ENCODE results near the gene ICAM2.

The ICAM2 gene

DNA sequence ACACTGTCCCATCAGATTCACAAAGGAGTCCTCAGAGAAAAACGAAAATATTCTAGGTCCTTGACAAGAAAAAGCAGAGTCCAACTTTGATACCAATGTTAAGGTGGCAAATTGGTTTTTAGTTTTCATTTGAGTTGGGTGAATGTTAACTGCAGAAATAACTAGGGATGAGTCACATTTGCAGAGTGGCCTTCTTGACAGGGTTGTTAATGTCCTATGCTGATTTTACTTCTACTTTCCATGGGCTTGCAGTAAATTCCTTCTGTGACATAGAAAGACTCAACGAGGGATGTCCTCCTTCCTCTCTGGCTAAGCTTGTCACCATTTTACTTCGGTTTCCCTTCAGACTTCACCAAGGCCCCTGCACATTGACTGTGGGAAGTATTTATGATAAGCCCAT, 47.2 kb upstream of the ICAM2 start:
- peaks cover 13% of the 10 kb centered on the region for H3K4me1 ChIP-seq (ENCODE audit: control insufficient read depth, low read length)

GRCh38 chr17:64066716-64067115, 46.3 kb upstream of the ICAM2 start:
- Histone ChIP-seq H3K4me1 (ENCODE audit: control insufficient read depth, low read length) (peaks cover 10% of the 10 kb centered on the region), H3K36me3 (ENCODE audit: control insufficient read depth, low read length) (no peaks in the 10 kb centered on the region), H3K79me2 (ENCODE audit: control insufficient read depth, low read length) (no peaks in the 10 kb centered on the region), H4K20me1 (ENCODE audit: control insufficient read depth, insufficient read depth, low read depth, low read length) (no peaks in the 10 kb centered on the region), H3K9me2 (replicated peaks; ENCODE audit: control insufficient read depth, low read length) (no peaks in the 10 kb centered on the region), H3K9me3 (ENCODE audit: control insufficient read depth, insufficient read depth, low read length) (peaks cover 6% of the 10 kb centered on the region; the same call in 1 of the 2 replicates), H3K27ac (ENCODE audit: low read depth, low read length) (no peak overlapping the region), H3K4me3 (ENCODE audit: low read length) (no peak overlapping the region), H3F3A (ENCODE audit: control insufficient read depth, insufficient read depth) (no peaks in the 10 kb centered on the region), H3K4me2 (ENCODE audit: low read length) (no peak overlapping the region), H3K27me3 (ENCODE audit: control insufficient read depth, low read length) (no peaks in the 10 kb centered on the region)
- TF ChIP-seq, protein P1, sequence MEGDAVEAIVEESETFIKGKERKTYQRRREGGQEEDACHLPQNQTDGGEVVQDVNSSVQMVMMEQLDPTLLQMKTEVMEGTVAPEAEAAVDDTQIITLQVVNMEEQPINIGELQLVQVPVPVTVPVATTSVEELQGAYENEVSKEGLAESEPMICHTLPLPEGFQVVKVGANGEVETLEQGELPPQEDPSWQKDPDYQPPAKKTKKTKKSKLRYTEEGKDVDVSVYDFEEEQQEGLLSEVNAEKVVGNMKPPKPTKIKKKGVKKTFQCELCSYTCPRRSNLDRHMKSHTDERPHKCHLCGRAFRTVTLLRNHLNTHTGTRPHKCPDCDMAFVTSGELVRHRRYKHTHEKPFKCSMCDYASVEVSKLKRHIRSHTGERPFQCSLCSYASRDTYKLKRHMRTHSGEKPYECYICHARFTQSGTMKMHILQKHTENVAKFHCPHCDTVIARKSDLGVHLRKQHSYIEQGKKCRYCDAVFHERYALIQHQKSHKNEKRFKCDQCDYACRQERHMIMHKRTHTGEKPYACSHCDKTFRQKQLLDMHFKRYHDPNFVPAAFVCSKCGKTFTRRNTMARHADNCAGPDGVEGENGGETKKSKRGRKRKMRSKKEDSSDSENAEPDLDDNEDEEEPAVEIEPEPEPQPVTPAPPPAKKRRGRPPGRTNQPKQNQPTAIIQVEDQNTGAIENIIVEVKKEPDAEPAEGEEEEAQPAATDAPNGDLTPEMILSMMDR (IDR thresholded peaks at IDR 0.05; ENCODE audit: low read depth, low read length, poor library complexity, severe bottlenecking): no peak
- no peak for TF ChIP-seq EZH2phosphoT487 (IDR thresholded peaks at IDR 0.05; ENCODE audit: borderline replicate concordance, low read length)

More for the DNA sequence above, 47.2 kb upstream of the ICAM2 start:
- H3K4me3 ChIP-seq (ENCODE audit: low read length): no peak overlapping the region
- no peak overlapping the region for H3K27ac ChIP-seq (ENCODE audit: low read depth, low read length)
- TF ChIP-seq EZH2phosphoT487 (IDR thresholded peaks at IDR 0.05; ENCODE audit: borderline replicate concordance, low read length): no peak
- TF ChIP-seq, protein P1 (IDR thresholded peaks at IDR 0.05; ENCODE audit: low read depth, low read length, poor library complexity, severe bottlenecking): no peak
- no peaks in the 10 kb centered on the region for H4K20me1 ChIP-seq (ENCODE audit: control insufficient read depth, insufficient read depth, low read depth, low read length)
- no peaks in the 10 kb centered on the region for H3K79me2 ChIP-seq (ENCODE audit: control insufficient read depth, low read length)
- peaks cover 6% of the 10 kb centered on the region; the same call in 1 of the 2 replicates for H3K9me3 ChIP-seq (ENCODE audit: control insufficient read depth, insufficient read depth, low read length)
- no peaks in the 10 kb centered on the region for H3K27me3 ChIP-seq (ENCODE audit: control insufficient read depth, low read length)
- H3F3A ChIP-seq (ENCODE audit: control insufficient read depth, insufficient read depth): no peaks in the 10 kb centered on the region
- H3K4me2 ChIP-seq (ENCODE audit: low read length): no peak overlapping the region
- no peaks in the 10 kb centered on the region for H3K9me2 ChIP-seq (replicated peaks; ENCODE audit: control insufficient read depth, low read length)
- no peaks in the 10 kb centered on the region for H3K36me3 ChIP-seq (ENCODE audit: control insufficient read depth, low read length)

DNA sequence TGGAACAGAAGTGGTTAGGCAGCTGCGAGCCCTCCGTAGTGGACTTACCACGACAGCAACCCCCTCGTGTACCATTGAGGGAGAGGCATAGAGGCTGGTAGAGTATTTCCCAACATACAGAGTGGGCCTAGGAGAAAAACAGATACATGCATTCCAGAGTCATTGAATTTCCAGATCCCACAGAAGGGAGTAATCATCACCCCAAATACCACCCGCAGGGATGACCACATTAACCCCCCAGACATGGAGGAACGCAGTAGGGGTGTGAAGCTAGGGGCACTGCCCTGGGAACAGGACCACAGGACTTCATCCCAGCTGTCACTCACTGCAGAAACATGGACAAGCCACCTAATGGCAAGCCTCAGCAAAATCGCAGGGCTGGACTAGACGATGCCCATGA, 44.7 kb upstream of the ICAM2 start:
- Histone ChIP-seq H4K20me1 (ENCODE audit: control insufficient read depth, insufficient read depth, low read depth, low read length) (no peaks in the 10 kb centered on the region), H3K4me1 (ENCODE audit: control insufficient read depth, low read length) (peaks cover 14% of the 10 kb centered on the region), H3K4me3 (ENCODE audit: low read length) (no peak overlapping the region), H3K79me2 (ENCODE audit: control insufficient read depth, low read length) (no peaks in the 10 kb centered on the region), H3K9me3 (ENCODE audit: control insufficient read depth, insufficient read depth, low read length) (peaks cover 6% of the 10 kb centered on the region; the same call in 1 of the 2 replicates), H3F3A (ENCODE audit: control insufficient read depth, insufficient read depth) (no peaks in the 10 kb centered on the region), H3K27ac (ENCODE audit: low read depth, low read length) (no peak overlapping the region), H3K9me2 (replicated peaks; ENCODE audit: control insufficient read depth, low read length) (no peaks in the 10 kb centered on the region), H3K27me3 (ENCODE audit: control insufficient read depth, low read length) (no peaks in the 10 kb centered on the region), H3K4me2 (ENCODE audit: low read length) (no peak overlapping the region), H3K36me3 (ENCODE audit: control insufficient read depth, low read length) (no peaks in the 10 kb centered on the region)
- TF ChIP-seq, protein P1 (IDR thresholded peaks at IDR 0.05; ENCODE audit: low read depth, low read length, poor library complexity, severe bottlenecking): no peak
- no peak for TF ChIP-seq EZH2phosphoT487 (IDR thresholded peaks at IDR 0.05; ENCODE audit: borderline replicate concordance, low read length)
